B cell (primary cell): Measurements from ENCODE around the gene CDC42BPA. TPM values are rescaled to one million over a fixed set of nuclear protein-coding genes. Genes with fewer than 3 reads are reported as not detected.

Experiments
- ATAC-seq: fragments of 200-7000 bp; cut with Tn5 transposase; one replicate; pipeline ENCODE4 v1.10.0; 2021; ENCODE audit warnings: low read depth, mild to moderate bottlenecking, moderate number of reproducible peaks, moderate library complexity
- CTCF ChIA-PET: fragments of 350-600 bp; sonication (Branson Sonifier 250); formaldehyde crosslinking; loops from one replicate; lab custom pipeline; 2021; ENCODE audit warnings: antibody characterized with exemption, inconsistent platforms; lab: Charles Lee
- POLR2A ChIA-PET: fragments of 350-600 bp; sonication (Branson Sonifier 250); formaldehyde crosslinking; loops from one replicate; lab custom pipeline; 2021; ENCODE audit warnings: antibody characterized with exemption; lab: Charles Lee
- DNase-seq: peaks from one replicate; pipeline ENCODE4 v3.0.0; 2013
- H2AFZ ChIP-seq: 2 replicates; pipeline ENCODE4 v1.6.1; 2012; ENCODE audit warnings: mild to moderate bottlenecking, low read depth, low read length; ENCODE audit not compliant: insufficient read depth, poor library complexity, severe bottlenecking
- H3K27ac ChIP-seq, 2 donors: 1 replicate in 1 of 2; 2 replicates in 1 of 2; pipeline ENCODE4 v1.5.1; 2012 to 2013; ENCODE audit warnings: low read length in 2 of 2, mild to moderate bottlenecking in 2 of 2, moderate library complexity in 1 of 2
- H3K27me3 ChIP-seq, 4 experiments: fragments of 200-600 bp in 1 of 4; sonication (generic) in 1 of 4; replicated peaks in 1 of 4; 1 replicate in 2 of 4; 2 replicates in 2 of 4; pipeline versions ENCODE4 v1.6.1 to v1.7.0; 2013 to 2016; ENCODE audit warnings: low read length in 3 of 4, mild to moderate bottlenecking in 2 of 4, mixed read lengths in 1 of 4, moderate library complexity in 1 of 4; ENCODE audit not compliant: insufficient read depth in 4 of 4, control insufficient read depth in 3 of 4; ENCODE audit errors: control extremely low read depth in 1 of 4
- H3K36me3 ChIP-seq, 2 experiments: replicated peaks in 1 of 2; 1 replicate in 1 of 2; 2 replicates in 1 of 2; pipeline versions ENCODE4 v1.6.1 to v1.7.1; 2013; ENCODE audit warnings: low read length in 1 of 2; ENCODE audit not compliant: insufficient read depth in 2 of 2, control insufficient read depth in 1 of 2; ENCODE audit errors: control extremely low read depth in 1 of 2, extremely low read depth in 1 of 2
- H3K4me1 ChIP-seq, 2 donors: fragments of 200-600 bp in 1 of 2; sonication (generic) in 1 of 2; 1 replicate in 1 of 2; 2 replicates in 1 of 2; pipeline versions ENCODE4 v1.5.1 to v1.6.1; 2013 to 2017; ENCODE audit warnings: low read length in 2 of 2; ENCODE audit not compliant: control insufficient read depth in 2 of 2, insufficient read depth in 2 of 2
- H3K4me2 ChIP-seq: replicated peaks from 2 replicates; pipeline ENCODE3; 2012; ENCODE audit warnings: mild to moderate bottlenecking, low read depth, low read length; ENCODE audit not compliant: poor library complexity, severe bottlenecking
- H3K4me3 ChIP-seq, 5 experiments: fragments of 200-600 bp in 1 of 5; sonication (generic) in 1 of 5; 1 replicate in 3 of 5; 2 replicates in 2 of 5; pipeline versions ENCODE4 v1.5.1 to v1.7.0; 2011 to 2016; ENCODE audit warnings: low read length in 4 of 5, mild to moderate bottlenecking in 4 of 5, low read depth in 2 of 5, control low read depth in 1 of 5, moderate library complexity in 1 of 5; ENCODE audit not compliant: insufficient read depth in 1 of 5; ENCODE audit errors: control extremely low read depth in 1 of 5, extremely low read depth in 1 of 5
- H3K79me2 ChIP-seq: fragments of 200-600 bp; sonication (generic); one replicate; pipeline ENCODE4 v1.6.0; 2016; ENCODE audit warnings: low read length; ENCODE audit not compliant: control insufficient read depth, insufficient read depth
- H3K9ac ChIP-seq: fragments of 200-600 bp; sonication (generic); 2 replicates; pipeline ENCODE4 v1.6.1; 2017; ENCODE audit warnings: mild to moderate bottlenecking, low read length, moderate library complexity
- H3K9me3 ChIP-seq, 3 donors: one replicate each; pipeline versions ENCODE4 v1.6.1 to v1.7.1; 2013; ENCODE audit warnings: low read length in 2 of 3; ENCODE audit not compliant: control insufficient read depth in 2 of 3, insufficient read depth in 1 of 3; ENCODE audit errors: control extremely low read depth in 1 of 3
- H4K20me1 ChIP-seq: 2 replicates; pipeline ENCODE4 v1.6.0; 2012; ENCODE audit warnings: mild to moderate bottlenecking, low read length; ENCODE audit not compliant: insufficient read depth, control insufficient read depth, poor library complexity, severe bottlenecking
- H3K27ac Mint-ChIP-seq: one replicate; pipeline ENCODE4 v1.8.0; 2021; ENCODE audit warnings: mixed read lengths
- H3K27me3 Mint-ChIP-seq: one replicate; pipeline ENCODE4 v1.8.0; 2021; ENCODE audit warnings: mixed read lengths
- H3K4me1 Mint-ChIP-seq: one replicate; pipeline ENCODE4 v1.8.0; 2021; ENCODE audit warnings: mixed read lengths
- H3K4me3 Mint-ChIP-seq: one replicate; pipeline ENCODE4 v1.8.0; 2021; ENCODE audit warnings: mixed read lengths
- H3K9me3 Mint-ChIP-seq: one replicate; pipeline ENCODE4 v1.8.0; 2022; ENCODE audit warnings: mixed read lengths; ENCODE audit not compliant: insufficient read depth
- CTCF ChIP-seq: fragments of 200-600 bp; IDR thresholded peaks from one replicate; pipeline ENCODE4 v1.8.0; 2022; ENCODE audit warnings: antibody characterized with exemption, mild to moderate bottlenecking
- EZH2 ChIP-seq: IDR thresholded peaks from 2 replicates; pipeline ENCODE4 v1.6.1; 2012; ENCODE audit warnings: borderline replicate concordance, low read depth, mild to moderate bottlenecking, moderate library complexity, low read length; ENCODE audit not compliant: insufficient read depth, poor library complexity, severe bottlenecking
- WGBS: methylation state at CpG from one replicate; pipeline ENCODE4 v1.1.5; 2013; ENCODE audit warnings: missing lambda C conversion rate; ENCODE audit not compliant: insufficient coverage; 5-methylcytosine and 5-hydroxymethylcytosine counted together
- intact Hi-C: fragments of 100-400 bp; cut with micrococcal nuclease; formaldehyde crosslinking; loops from one replicate; pipeline ENCODE4 v1.10.0; 2022
- polyA plus RNA-seq: library from polyadenylated mRNA; depleted of rRNA; stranded (reverse); fragments of >200 nt; gene quantifications from 2 replicates; pipeline ENCODE4 v1.2.3, GENCODE V29; 2012
- total RNA-seq, 2 donors: library from RNA; stranded (reverse); fragments of 120-200 nt in 1 of 2; gene quantifications; 1 replicate in 1 of 2; 2 replicates in 1 of 2; pipeline versions ENCODE4 v1.2.3 to v1.2.4, GENCODE V29; 2013 to 2022

Gene CDC42BPA
- total and polyA plus RNA-seq, 2 donors (not counting 1 experiment from before 2014, with no cell fraction given) = 0.04 to 0.69 TPM

GRCh38 chr1:227253065-227253464 is 65.2 kb downstream of the CDC42BPA start:
- no peaks in the 10 kb centered on the region for H4K20me1 ChIP-seq
- no peaks in the 10 kb centered on the region for H3K4me1 ChIP-seq
- H3K27ac ChIP-seq = no peak overlapping the region
- H3K4me1 Mint-ChIP-seq = no peaks in the 10 kb centered on the region
- H3K27me3 Mint-ChIP-seq = peaks cover 9% of the 10 kb centered on the region
- H3K4me2 ChIP-seq = no peak overlapping the region
- no peak overlapping the region for H3K9ac ChIP-seq
- H3K4me3 Mint-ChIP-seq = no peak overlapping the region
- H3K9me3 ChIP-seq = peaks cover 0 to under 1% (median 0%) of the 10 kb centered on the region in 3 donors
- no peak overlapping the region for H2AFZ ChIP-seq
- no peak overlapping the region for H3K4me3 ChIP-seq
- intact Hi-C loops = no loop called here
- no peaks in the 10 kb centered on the region for H3K36me3 ChIP-seq
- no peaks in the 10 kb centered on the region for H3K27me3 ChIP-seq
- no peaks in the 10 kb centered on the region for H3K79me2 ChIP-seq
- WGBS = no CpG with 5 or more reads among the region's 13 CpGs
- H3K9me3 Mint-ChIP-seq = peaks cover 5% of the 10 kb centered on the region
- no peak for TF ChIP-seq CTCF
- TF ChIP-seq EZH2 = no peak
- no peak for ATAC-seq
- ChIA-PET POLR2A (no interaction called here), CTCF (no interaction called here)
- DNase-seq = no peak
- no peak overlapping the region for H3K27ac Mint-ChIP-seq

GRCh38 chr1:227245613-227246320 is 72.5 kb downstream of the CDC42BPA start:
- no peaks in the 10 kb centered on the region for H3K4me1 Mint-ChIP-seq
- no peak overlapping the region for H3K27ac Mint-ChIP-seq
- ATAC-seq (no peak), DNase-seq (no peak)
- Histone ChIP-seq H3K36me3 (no peaks in the 10 kb centered on the region), H3K9ac (no peak overlapping the region), H3K4me2 (no peak overlapping the region), H3K27ac (no peak overlapping the region), H3K9me3 (peaks cover 0 to 16% (median 1%) of the 10 kb centered on the region in 3 donors), H3K4me1 (no peaks in the 10 kb centered on the region), H3K79me2 (no peaks in the 10 kb centered on the region), H4K20me1 (no peaks in the 10 kb centered on the region), H3K4me3 (no peak overlapping the region), H3K27me3 (no peaks in the 10 kb centered on the region), H2AFZ (no peak overlapping the region)
- intact Hi-C loops = no loop called here
- H3K4me3 Mint-ChIP-seq = no peak overlapping the region
- WGBS = 96% methylated on average over 5 of the region's 6 CpGs
- POLR2A ChIA-PET = no interaction called here
- TF ChIP-seq EZH2 (no peak), CTCF (no peak)
- CTCF ChIA-PET = no interaction called here
- peaks cover 9% of the 10 kb centered on the region for H3K9me3 Mint-ChIP-seq
- H3K27me3 Mint-ChIP-seq = peaks cover 6% of the 10 kb centered on the region
